ENCODE results near the gene MAP3K15.

MAP3K15 gene

GRCh38 chrX:19514791-19515614 lies at the start of gene MAP3K15:
MAP3K15 (minus strand) TSS chrX:19515508; CDS start chrX:19515261, 247 bp downstream.
- H3K27me3 ChIP-seq (ENCODE audit: control insufficient read depth, insufficient read depth, low read length) = no peaks in the 10 kb centered on the region
- no peaks in the 10 kb centered on the region for H3K79me2 ChIP-seq
- no peaks in the 10 kb centered on the region for H3K36me3 ChIP-seq (ENCODE audit: control insufficient read depth, insufficient read depth, low read length)
- H3K9ac ChIP-seq = no peak within 1 kb of the TSS
- peak within 1 kb of the TSS; percentile 66 for H2AFZ ChIP-seq
- H3K9me3 ChIP-seq (ENCODE audit: control insufficient read depth, low read length) = no peaks in the 10 kb centered on the region
- no peaks in the 10 kb centered on the region for H3K4me1 ChIP-seq
- no peak within 1 kb of the TSS for H3K27ac ChIP-seq
- H3K4me3 ChIP-seq (ENCODE audit: low read depth, low read length) = no peak within 1 kb of the TSS
- TF ChIP-seq CTCF (IDR thresholded peaks at IDR 0.05) = no peak
- H3K4me2 ChIP-seq (ENCODE audit: low read length) = peak within 1 kb of the TSS; percentile 25

- Histone ChIP-seq H3K27me3 (ENCODE audit: control insufficient read depth, insufficient read depth, low read length) (no peaks in the 10 kb centered on the region), H3K79me2 (no peaks in the 10 kb centered on the region), H3K4me2 (ENCODE audit: low read length) (no peak overlapping the region), H3K9ac (no peak overlapping the region), H3K27ac (no peak overlapping the region), H3K4me1 (peaks cover 7% of the 10 kb centered on the region), H2AFZ (no peak overlapping the region), H3K36me3 (ENCODE audit: control insufficient read depth, insufficient read depth, low read length) (no peaks in the 10 kb centered on the region), H3K9me3 (ENCODE audit: control insufficient read depth, low read length) (no peaks in the 10 kb centered on the region), H3K4me3 (ENCODE audit: low read depth, low read length) (no peak overlapping the region)
- TF ChIP-seq CTCF (IDR thresholded peaks at IDR 0.05) = no peak
Measured at GRCh38 chrX:19564606-19565005, 49.3 kb upstream of the MAP3K15 start.

GRCh38 chrX:19563746-19564145 lies 48.4 kb upstream of the MAP3K15 start:
- no peak for TF ChIP-seq CTCF (IDR thresholded peaks at IDR 0.05)
- H3K4me3 ChIP-seq (ENCODE audit: low read depth, low read length) = no peak overlapping the region
- H3K4me1 ChIP-seq = peaks cover 5% of the 10 kb centered on the region
- no peak overlapping the region for H3K9ac ChIP-seq
- no peak overlapping the region for H2AFZ ChIP-seq
- no peak overlapping the region for H3K27ac ChIP-seq
- no peaks in the 10 kb centered on the region for H3K27me3 ChIP-seq (ENCODE audit: control insufficient read depth, insufficient read depth, low read length)
- H3K36me3 ChIP-seq (ENCODE audit: control insufficient read depth, insufficient read depth, low read length) = no peaks in the 10 kb centered on the region
- H3K4me2 ChIP-seq (ENCODE audit: low read length) = no peak overlapping the region
- no peaks in the 10 kb centered on the region for H3K9me3 ChIP-seq (ENCODE audit: control insufficient read depth, low read length)
- no peaks in the 10 kb centered on the region for H3K79me2 ChIP-seq

- no peak overlapping the region for H3K9ac ChIP-seq
- TF ChIP-seq CTCF (IDR thresholded peaks at IDR 0.05) = no peak
- no peak overlapping the region for H2AFZ ChIP-seq
- H3K9me3 ChIP-seq (ENCODE audit: control insufficient read depth, low read length) = no peaks in the 10 kb centered on the region
- H3K36me3 ChIP-seq (ENCODE audit: control insufficient read depth, insufficient read depth, low read length) = no peaks in the 10 kb centered on the region
- no peaks in the 10 kb centered on the region for H3K27me3 ChIP-seq (ENCODE audit: control insufficient read depth, insufficient read depth, low read length)
- no peak overlapping the region for H3K4me2 ChIP-seq (ENCODE audit: low read length)
- no peak overlapping the region for H3K27ac ChIP-seq
- peaks cover 5% of the 10 kb centered on the region for H3K4me1 ChIP-seq
- H3K79me2 ChIP-seq = no peaks in the 10 kb centered on the region
- H3K4me3 ChIP-seq (ENCODE audit: low read depth, low read length) = no peak overlapping the region
Measured at GRCh38 chrX:19563327-19563726, 48.0 kb upstream of the MAP3K15 start.

GRCh38 chrX:19560611-19561010 lies 45.3 kb upstream of the MAP3K15 start:
- Histone ChIP-seq H3K27ac (no peak overlapping the region), H2AFZ (no peak overlapping the region), H3K9me3 (ENCODE audit: control insufficient read depth, low read length) (no peaks in the 10 kb centered on the region), H3K4me2 (ENCODE audit: low read length) (no peak overlapping the region), H3K27me3 (ENCODE audit: control insufficient read depth, insufficient read depth, low read length) (no peaks in the 10 kb centered on the region), H3K9ac (no peak overlapping the region), H3K4me3 (ENCODE audit: low read depth, low read length) (no peak overlapping the region), H3K79me2 (no peaks in the 10 kb centered on the region), H3K36me3 (ENCODE audit: control insufficient read depth, insufficient read depth, low read length) (no peaks in the 10 kb centered on the region), H3K4me1 (no peaks in the 10 kb centered on the region)
- no peak for TF ChIP-seq CTCF (IDR thresholded peaks at IDR 0.05)

Data from parathyroid adenoma (tissue), 2 donors.